Hepatocyte (in vitro differentiated cells): Measurements from ENCODE around the gene SLC39A11. TPM values are rescaled to one million over a fixed set of nuclear protein-coding genes. Genes with fewer than 3 reads are reported as not detected.

ENCODE experiments used
- DNase-seq: peaks from one replicate; pipeline ENCODE4 v3.0.0-alpha.2; 2016; ENCODE audit warnings: low spot score
- H2AFZ ChIP-seq: fragments of 200-600 bp; sonication (generic); 2 replicates; pipeline ENCODE4 v1.6.0; 2016; ENCODE audit warnings: antibody characterized with exemption, mild to moderate bottlenecking
- H3K27ac ChIP-seq: fragments of 200-600 bp; sonication (generic); 2 replicates; pipeline ENCODE4 v1.5.1; 2016; ENCODE audit warnings: mild to moderate bottlenecking
- H3K27me3 ChIP-seq: fragments of 200-600 bp; sonication (generic); 2 replicates; pipeline ENCODE4 v1.6.1; 2016
- H3K36me3 ChIP-seq: fragments of 200-600 bp; sonication (generic); replicated peaks from 2 replicates; pipeline ENCODE4 v1.5.1; 2016; ENCODE audit warnings: low read depth; ENCODE audit not compliant: insufficient read depth
- H3K4me1 ChIP-seq: fragments of 200-600 bp; sonication (generic); 2 replicates; pipeline ENCODE4 v1.5.1; 2016; ENCODE audit warnings: mild to moderate bottlenecking, moderate library complexity; ENCODE audit not compliant: insufficient read depth
- H3K4me2 ChIP-seq: fragments of 200-600 bp; sonication (generic); 2 replicates; pipeline ENCODE4 v1.6.0; 2016
- H3K4me3 ChIP-seq: fragments of 200-600 bp; sonication (generic); 2 replicates; pipeline ENCODE4 v1.5.1; 2016; ENCODE audit warnings: mild to moderate bottlenecking
- H3K79me2 ChIP-seq: fragments of 200-600 bp; sonication (generic); 2 replicates; pipeline ENCODE4 v1.6.0; 2017; ENCODE audit warnings: mild to moderate bottlenecking
- H3K9me2 ChIP-seq: fragments of 200-600 bp; sonication (generic); replicated peaks from 2 replicates; pipeline ENCODE4 v1.6.0; 2017; ENCODE audit warnings: mild to moderate bottlenecking; ENCODE audit not compliant: insufficient read depth
- H3K9me3 ChIP-seq: fragments of 200-600 bp; sonication (generic); 2 replicates; pipeline ENCODE4 v1.5.1; 2016; ENCODE audit warnings: low read depth, mild to moderate bottlenecking
- H4K20me1 ChIP-seq: fragments of 200-600 bp; sonication (generic); 2 replicates; pipeline ENCODE4 v1.6.0; 2016; ENCODE audit warnings: mild to moderate bottlenecking; ENCODE audit not compliant: insufficient read depth, poor library complexity, severe bottlenecking
- CTCF ChIP-seq: fragments of 200-600 bp; sonication (generic); IDR thresholded peaks from 2 replicates; pipeline ENCODE4 v1.5.1; 2016; ENCODE audit warnings: antibody characterized with exemption, mild to moderate bottlenecking; ENCODE audit not compliant: poor library complexity
- EZH2 ChIP-seq: fragments of 200-600 bp; sonication (generic); IDR thresholded peaks from 2 replicates; pipeline ENCODE4 v1.6.1; 2016; ENCODE audit warnings: antibody characterized with exemption, mild to moderate bottlenecking, borderline replicate concordance
- EZH2phosphoT487 ChIP-seq: fragments of 200-600 bp; sonication (generic); IDR thresholded peaks from one replicate; pipeline ENCODE4 v1.6.1; 2018; ENCODE audit warnings: antibody characterized with exemption, mild to moderate bottlenecking, low read depth, moderate library complexity; ENCODE audit not compliant: unreplicated experiment, severe bottlenecking
- WGBS: methylation state at CpG from one replicate; pipeline ENCODE4 v1.1.6; 2016; ENCODE audit warnings: low lambda C conversion rate; ENCODE audit errors: missing lambda C conversion rate; 5-methylcytosine and 5-hydroxymethylcytosine counted together
- polyA plus RNA-seq: library from polyadenylated mRNA; unstranded; fragments of >200 nt; fragmentation: Nextera tagmentation; extraction: Ambion mirVana; gene quantifications from 2 replicates; pipeline ENCODE4 v1.2.1, GENCODE V29; 2016
- total RNA-seq: library from RNA; depleted of rRNA; stranded (reverse); fragments of >200 nt; gene quantifications from 2 replicates; pipeline ENCODE4 v1.2.3, GENCODE V29; 2014

Gene SLC39A11
- total and polyA plus RNA-seq, 2 experiments from 2014 or later, result 37.7 to 39.1 TPM

- Histone ChIP-seq H3K9me3 (no peaks in the 10 kb centered on the region), H3K4me2 (no peak overlapping the region), H2AFZ (no peak overlapping the region), H3K4me1 (no peaks in the 10 kb centered on the region), H3K79me2 (no peaks in the 10 kb centered on the region), H3K27me3 (no peaks in the 10 kb centered on the region), H4K20me1 (no peaks in the 10 kb centered on the region), H3K9me2 (no peaks in the 10 kb centered on the region), H3K27ac (no peak overlapping the region), H3K36me3 (no peaks in the 10 kb centered on the region), H3K4me3 (no peak overlapping the region)
- TF ChIP-seq EZH2phosphoT487 (no peak), EZH2 (no peak), CTCF (no peak)
- 77% methylated on average over 14 of the region's 14 CpGs for WGBS
- DNase-seq, result no peak
Observed at GRCh38 chr17:73013816-73014663, 78.4 kb downstream of the SLC39A11 start.

GRCh38 chr17:73013301-73013700, 79.2 kb downstream of the SLC39A11 start:
- Histone ChIP-seq H3K4me2 (no peak overlapping the region), H3K27ac (no peak overlapping the region), H3K36me3 (no peaks in the 10 kb centered on the region), H3K9me3 (no peaks in the 10 kb centered on the region), H4K20me1 (no peaks in the 10 kb centered on the region), H3K9me2 (no peaks in the 10 kb centered on the region), H3K4me3 (no peak overlapping the region), H3K79me2 (no peaks in the 10 kb centered on the region), H3K4me1 (no peaks in the 10 kb centered on the region), H2AFZ (no peak overlapping the region), H3K27me3 (no peaks in the 10 kb centered on the region)
- 94% methylated on average over 7 of the region's 8 CpGs for WGBS
- no peak for DNase-seq
- no peak for TF ChIP-seq EZH2
- TF ChIP-seq CTCF, result no peak
- TF ChIP-seq EZH2phosphoT487, result no peak

- 88% methylated on average over 8 of the region's 8 CpGs for WGBS
- TF ChIP-seq CTCF (no peak), EZH2 (no peak), EZH2phosphoT487 (no peak)
- no peak overlapping the region for H3K4me2 ChIP-seq
- no peaks in the 10 kb centered on the region for H3K79me2 ChIP-seq
- no peaks in the 10 kb centered on the region for H3K9me3 ChIP-seq
- DNase-seq, result no peak
- no peak overlapping the region for H2AFZ ChIP-seq
- no peaks in the 10 kb centered on the region for H3K4me1 ChIP-seq
- H3K27ac ChIP-seq, result no peak overlapping the region
- H3K9me2 ChIP-seq, result no peaks in the 10 kb centered on the region
- H3K36me3 ChIP-seq, result no peaks in the 10 kb centered on the region
- H3K4me3 ChIP-seq, result no peak overlapping the region
- no peaks in the 10 kb centered on the region for H3K27me3 ChIP-seq
- H4K20me1 ChIP-seq, result no peaks in the 10 kb centered on the region
Observed at GRCh38 chr17:73011016-73011486, 81.4 kb downstream of the SLC39A11 start.
